DMS114 treated with DMSO at 0.1 percent for 48 hours (cell line): ENCODE results near the gene ERMN.

ENCODE experiments used
- DNase-seq: peaks from one replicate; lab custom pipeline; 2025; ENCODE audit not compliant: unreplicated experiment; lab: John Stamatoyannopoulos, UW

The ERMN gene

DNA sequence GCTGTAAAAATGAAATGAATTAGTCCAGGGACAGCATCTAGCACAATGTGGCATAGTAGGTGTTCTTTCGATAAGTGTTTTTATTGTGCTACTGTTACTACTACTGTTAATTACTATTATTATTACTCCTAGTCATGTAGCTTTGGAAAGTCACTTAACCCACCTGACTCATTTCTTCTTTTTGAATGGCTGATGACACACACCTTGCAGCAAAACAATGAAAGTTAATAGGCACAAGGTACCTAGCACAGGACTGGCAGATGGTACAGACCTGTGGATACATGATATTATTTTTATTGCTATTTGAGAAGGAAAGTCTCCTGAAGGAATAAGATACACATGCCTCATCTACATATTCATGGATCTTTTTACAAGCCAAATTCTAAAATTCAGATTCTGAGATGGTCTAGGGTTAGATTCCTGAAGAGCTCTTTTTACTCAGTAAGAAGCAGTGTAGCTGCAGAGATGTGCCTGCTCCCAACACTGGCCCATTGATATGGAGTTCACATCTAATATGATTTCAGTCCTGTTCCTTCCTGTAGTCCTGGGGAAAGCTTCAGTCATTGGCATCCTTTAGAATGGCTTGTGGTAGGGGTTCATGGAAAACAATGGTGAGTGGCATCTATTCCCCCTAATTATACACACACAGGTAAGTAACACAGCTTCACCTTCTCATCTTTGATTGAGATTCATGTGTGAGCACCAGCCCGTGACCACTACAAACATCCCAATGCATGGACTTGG, 7.9 kb upstream of the ERMN start:
- DNase-seq: no peak

- DNase-seq: no peak
Measured at GRCh38 chr2:157329524-157329923, 3.9 kb upstream of the ERMN start.

- no peak for DNase-seq
Measured at GRCh38 chr2:157327621-157328500, 2.2 kb upstream of the ERMN start.

DNA sequence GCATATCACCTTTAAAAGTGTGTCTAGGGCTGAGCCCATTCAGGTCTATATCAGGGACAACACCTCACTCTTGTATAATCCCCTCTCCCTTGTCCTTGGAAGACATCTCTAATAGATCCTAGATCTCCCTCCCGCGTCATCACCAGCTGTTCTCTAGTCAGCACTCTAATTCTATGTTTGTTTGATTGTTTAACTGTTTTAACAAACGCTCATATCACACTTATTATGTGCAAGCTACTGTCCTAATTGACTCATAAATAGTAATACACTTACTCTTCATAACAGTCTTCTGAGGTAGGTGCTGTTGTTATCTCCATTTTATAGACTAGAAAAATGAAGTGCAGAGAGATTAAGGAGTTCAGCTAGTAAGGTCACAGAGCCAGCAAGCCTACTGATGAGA, 1.6 kb upstream of the ERMN start:
- no peak for DNase-seq

DNA sequence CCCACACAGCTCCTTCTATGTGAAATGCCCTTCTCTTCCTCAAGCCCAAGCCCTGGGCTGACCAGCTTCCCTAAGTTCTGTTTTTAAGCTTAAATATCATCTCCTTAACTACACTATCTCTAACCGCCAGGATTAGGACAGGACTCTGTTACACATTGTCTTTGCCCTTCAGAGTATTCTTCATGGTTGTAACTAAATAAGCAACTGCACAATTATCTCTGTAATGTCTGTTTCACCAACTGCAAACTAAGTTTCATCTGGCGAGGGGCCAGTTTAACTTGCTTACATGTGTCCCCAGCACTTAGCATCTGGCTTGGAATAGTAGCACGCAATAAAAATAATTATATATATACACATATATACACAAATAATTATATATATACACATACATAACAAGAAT, 1.1 kb upstream of the ERMN start:
- no peak for DNase-seq

DNA sequence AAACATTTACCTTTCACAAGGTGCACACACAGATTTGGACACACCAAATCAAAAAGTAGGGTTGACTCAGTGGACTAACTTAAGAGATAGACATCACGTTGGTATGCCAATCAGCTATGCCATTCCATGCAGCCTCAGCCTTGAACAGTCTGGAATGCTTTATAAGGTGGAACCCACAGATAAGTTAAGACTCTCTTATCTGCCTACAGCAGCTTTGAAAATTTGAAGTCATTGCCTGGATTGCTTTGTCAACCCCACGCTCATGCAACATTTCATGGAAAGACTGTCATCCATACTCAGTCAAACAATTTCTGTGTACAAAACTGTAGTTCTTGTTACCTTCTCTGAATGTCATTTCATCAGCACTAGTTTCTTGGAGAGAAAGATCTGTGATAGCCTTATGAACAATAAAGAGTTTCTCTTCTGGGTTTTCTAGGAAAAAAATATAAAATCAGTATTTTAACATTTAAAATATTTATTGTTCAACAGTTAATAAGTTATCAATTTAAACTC, 1.2 kb downstream of the ERMN start:
- no peak for DNase-seq

DNA sequence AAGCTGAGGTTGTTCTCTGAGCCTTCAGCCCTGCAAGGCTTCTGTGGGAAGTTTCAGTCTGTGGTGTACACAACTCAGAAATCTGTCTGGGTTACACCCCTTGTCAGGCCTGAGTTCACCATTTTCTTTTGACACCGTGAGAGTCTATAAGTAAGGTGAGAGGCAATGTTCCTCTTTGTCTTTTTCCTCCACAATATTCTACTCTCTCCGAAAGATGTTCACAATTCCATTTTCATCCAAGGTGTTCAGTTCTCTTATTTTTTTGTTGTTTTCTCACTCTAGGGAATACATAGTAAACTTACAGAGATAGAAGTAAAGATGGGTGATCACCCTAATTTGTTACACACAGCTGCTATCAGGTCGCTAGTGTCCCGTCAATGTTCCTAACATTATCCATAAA, 3.2 kb downstream of the ERMN start:
- DNase-seq: no peak

DNA sequence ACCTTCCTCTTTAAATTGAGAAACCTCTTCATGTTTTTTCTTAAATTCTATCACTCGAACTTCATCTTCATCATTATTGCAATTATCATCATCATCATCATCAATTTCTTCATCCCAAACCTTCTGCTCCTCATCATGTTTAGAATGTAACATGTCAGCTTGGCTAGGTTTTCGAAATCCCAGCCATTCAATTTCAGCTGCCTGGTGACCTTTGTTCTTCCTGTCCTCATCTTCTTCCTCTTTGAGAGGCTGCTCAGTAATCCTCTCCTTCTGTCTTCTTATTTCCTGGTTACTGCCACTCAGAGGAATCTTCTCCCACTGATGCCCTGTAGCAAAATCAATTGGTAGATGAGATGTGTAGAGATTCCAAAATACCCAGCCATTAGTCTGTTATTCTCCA, 4.2 kb downstream of the ERMN start:
- DNase-seq: no peak

- DNase-seq: no peak
Measured at GRCh38 chr2:157320409-157320808, 5.2 kb downstream of the ERMN start.

DNA sequence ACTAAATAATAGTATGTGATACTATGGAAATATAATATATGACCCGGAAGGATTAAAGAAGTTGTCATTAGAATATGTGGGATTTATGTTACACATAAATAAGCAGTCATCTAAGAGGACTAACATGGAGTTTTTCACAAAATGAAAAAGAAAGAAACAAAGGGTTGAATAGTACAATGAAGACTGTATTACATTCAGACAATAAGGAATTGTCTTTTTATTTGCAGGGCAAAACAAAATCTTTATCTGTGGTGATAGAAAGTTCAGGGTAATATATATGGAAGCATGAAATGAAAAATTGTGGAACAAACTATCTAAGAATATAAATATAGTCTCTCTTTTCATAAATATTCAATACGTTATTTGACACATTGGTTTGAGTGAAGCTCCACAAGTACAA, 5.8 kb downstream of the ERMN start:
- no peak for DNase-seq

- DNase-seq: no peak
Measured at GRCh38 chr2:157318884-157319283, 6.7 kb downstream of the ERMN start.

DNA sequence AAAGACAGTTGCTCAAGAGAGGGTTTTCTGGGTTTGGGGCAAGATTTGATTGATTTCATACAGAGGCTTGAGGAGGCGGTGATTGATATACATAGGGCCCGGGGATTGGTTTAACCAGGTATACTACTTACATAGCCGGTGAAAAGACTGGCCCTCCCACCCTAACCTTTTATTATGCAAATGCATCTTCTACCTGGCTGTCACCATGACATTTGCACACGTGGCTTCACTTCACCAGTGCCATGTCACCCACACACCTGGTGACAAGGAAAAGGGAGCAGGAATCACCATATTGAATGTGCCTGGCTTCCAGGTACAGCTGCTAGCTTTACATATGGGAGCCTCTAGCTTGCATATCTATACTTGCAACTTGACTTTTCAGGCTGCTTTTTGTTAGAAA, 9.7 kb downstream of the ERMN start:
- no peak for DNase-seq

- no peak for DNase-seq
Measured at GRCh38 chr2:157312866-157313486, 12.6 kb downstream of the ERMN start.

DNA sequence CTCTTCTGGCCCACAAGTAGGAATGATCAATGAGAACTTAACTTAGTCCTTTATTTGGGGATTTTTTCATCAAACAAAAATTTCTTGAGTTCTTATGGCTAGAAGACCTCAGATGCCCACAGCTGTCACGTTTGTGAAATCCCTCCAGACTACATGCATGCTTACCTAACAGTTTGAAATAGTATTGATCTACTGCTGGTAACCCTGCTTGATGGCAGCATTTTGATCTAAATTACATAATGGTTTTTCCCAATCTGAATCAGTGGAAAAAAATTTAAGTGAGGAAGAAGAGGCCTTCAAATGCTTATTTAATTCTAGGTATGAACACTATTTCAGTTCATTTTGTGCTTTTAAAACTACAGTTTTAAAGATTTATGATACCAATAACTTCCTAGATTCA, 13.9 kb downstream of the ERMN start:
- no peak for DNase-seq

GRCh38 chr2:157309878-157310277, 15.7 kb downstream of the ERMN start:
- DNase-seq: no peak

DNA sequence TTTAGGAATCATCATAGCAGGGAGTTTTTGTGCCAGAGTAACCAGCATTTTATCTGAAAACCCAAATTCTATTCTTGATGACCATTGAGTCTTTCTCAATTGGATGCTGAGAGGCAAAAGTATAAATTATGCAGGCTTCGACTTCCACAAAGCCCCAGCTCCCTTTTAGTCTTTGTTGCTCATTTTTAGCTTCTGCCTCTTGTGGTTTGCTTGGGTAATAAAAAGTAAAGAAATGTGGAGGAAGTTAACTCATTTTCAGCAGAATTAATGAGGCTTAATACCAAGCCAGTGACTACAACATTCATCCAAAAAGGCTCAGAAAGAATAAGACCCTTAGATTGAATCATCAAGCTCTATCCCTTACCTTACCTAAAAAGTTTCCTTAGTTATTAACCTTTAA, 18.6 kb downstream of the ERMN start:
- no peak for DNase-seq

DNA sequence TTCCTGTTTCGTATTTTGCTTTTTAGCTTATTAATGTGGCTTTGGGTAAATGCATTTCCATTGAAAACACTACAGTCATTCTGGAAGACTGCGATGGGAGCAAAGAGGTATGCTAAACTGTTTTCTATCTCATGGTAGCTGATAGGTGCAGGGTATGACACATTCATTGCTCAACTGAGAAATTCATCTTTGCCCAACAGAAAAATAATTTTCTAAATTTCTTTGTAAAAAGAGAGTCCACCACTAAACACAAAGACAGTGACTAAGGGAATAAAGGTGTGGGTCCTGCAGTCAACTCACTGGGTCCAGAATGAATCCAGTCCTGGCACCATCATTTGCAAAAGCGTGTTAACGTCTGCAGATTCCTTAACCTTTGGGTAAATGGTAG, 19.9 kb downstream of the ERMN start:
- no peak for DNase-seq

DNA sequence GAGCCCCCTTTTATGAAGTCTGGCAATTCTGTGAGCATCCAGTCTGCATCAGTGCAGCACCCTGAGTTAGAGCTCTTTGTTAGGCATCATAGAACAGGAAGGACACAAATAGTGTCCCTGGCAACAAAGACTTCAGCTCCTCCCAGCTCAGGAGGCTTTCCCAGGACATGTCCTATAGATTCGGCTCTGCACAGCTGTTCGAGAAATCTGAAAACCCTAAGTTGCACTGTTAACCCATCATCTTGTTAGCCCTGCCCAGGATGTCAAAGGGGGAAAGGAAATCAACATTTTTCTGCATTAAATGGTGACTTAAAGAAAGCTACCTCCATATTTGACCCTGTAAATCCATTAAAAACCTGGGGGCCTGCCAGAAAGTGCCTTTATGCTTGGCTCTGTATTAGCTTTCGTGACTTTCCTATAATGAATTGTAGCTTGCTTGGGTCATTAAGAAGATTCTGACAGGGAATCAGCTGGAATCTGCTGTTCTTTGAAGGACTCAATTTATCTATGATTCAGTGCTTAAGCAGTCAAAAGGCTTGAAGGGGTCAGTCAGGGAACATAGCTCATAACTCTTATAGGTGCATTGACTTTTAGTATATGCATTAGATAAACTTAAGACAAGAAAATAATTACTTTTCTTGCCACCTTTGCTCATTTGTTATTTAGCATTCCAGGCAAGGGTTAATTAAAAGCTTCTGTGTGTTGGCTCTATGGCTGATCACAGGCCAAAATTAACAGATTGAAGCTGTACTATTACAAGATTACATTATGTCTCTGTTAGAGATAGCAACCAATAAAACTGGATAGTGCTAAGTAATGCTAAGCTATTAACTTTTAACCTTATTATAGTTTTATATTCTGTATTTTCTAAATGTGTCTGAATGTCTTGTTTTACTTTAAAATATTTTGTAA, 20.6 kb downstream of the ERMN start:
- DNase-seq: no peak

- no peak for DNase-seq
Measured at GRCh38 chr2:157303612-157304011, 22.0 kb downstream of the ERMN start.

- peak; percentile 36 for DNase-seq
Measured at GRCh38 chr2:157302492-157303099, 23.0 kb downstream of the ERMN start.
